ENCODE measurements around the gene RASGRP2. TPM values are rescaled to one million over a fixed set of nuclear protein-coding genes. Genes with fewer than 3 reads are reported as not detected.

RASGRP2 gene
- total and polyA plus RNA-seq, 2 of the 8 experiments (the other 6 are each of a cell fraction or from before 2014, with no cell fraction given) = 40.6 to 45.7 TPM

DNA sequence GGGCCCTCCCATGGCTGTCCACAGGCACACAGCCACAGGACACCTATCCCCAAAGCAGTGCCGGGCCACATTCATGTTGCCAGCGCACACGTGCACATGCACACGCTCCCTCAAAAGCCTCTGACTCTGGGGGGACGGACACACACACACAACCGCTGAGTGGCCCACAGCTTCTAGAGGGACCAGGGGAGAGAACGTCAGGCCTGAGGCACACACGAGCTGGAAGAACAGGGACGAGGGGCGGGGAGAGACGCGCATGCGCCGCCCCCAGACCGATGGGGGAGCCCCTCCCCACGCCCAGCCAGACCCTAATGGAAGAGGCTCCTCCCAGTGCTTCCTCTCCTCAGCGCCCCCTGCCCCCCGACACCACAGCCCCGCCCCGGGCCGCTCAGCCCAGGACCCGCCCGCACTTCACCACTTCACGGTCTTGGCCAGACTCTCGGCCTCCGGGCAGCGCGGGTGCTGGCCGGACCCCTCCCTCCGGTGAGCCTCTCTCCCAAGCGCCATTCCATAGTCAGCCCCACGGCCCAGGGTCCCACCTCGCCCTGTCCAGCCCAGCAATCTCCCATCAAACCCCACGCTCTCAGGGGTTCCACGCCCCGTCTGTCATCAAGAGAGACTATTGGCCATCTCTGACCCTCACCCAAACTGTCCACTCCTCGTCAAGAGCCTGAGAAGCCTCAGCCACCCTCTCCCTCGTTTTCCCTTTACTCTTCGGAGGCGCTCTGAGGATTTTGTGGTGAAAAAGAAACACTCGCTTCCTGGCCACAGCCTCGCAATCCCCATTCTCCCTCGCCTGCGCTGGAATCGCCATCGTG is 32.6 kb downstream of the RASGRP2 start:
- H2AFZ ChIP-seq (ENCODE audit: low read length) = peak overlapping the region; percentile 59; the same call in 1 of the 2 replicates
- CTCF ChIA-PET (ENCODE audit: partially characterized antibody) = interaction anchor here (0.7 to 4.2 kb wide), 5 partner anchors 11 to 74 kb away, joined by 3 to 30 read pairs (median 3); no protein-coding TSS in a partner anchor
- peak overlapping the region; percentile 20; the same call in 1 of the 2 replicates for H2BK5ac ChIP-seq (ENCODE audit: low read depth, low read length)
- H4K8ac ChIP-seq (ENCODE audit: extremely low read depth, insufficient read depth, low read length) = 0 out of 2 replicates have a peak overlapping the region, but pooled peaks have one; percentile 6
- H3K56ac ChIP-seq (replicated peaks; ENCODE audit: insufficient read length, low read depth, low read length) = no peak overlapping the region
- H3K23me2 ChIP-seq (ENCODE audit: low read depth, low read length) = peaks cover 12% of the 10 kb centered on the region; the same call in 1 of the 2 replicates
- H3K27me3 ChIP-seq (replicated peaks in 1 of 4; ENCODE audit: control insufficient read depth in 3 of 4, extremely low read depth in 1 of 4, insufficient read depth in 3 of 4, low read length in 3 of 4) = peaks cover 12 to 49% (median 33%) of the 10 kb centered on the region in 4 experiments
- H3K9me3 ChIP-seq (ENCODE audit: insufficient read depth in 2 of 2, low read depth in 1 of 2, low read length in 1 of 2) = no peaks in the 10 kb centered on the region
- H3K23ac ChIP-seq (ENCODE audit: insufficient read length) = no peak overlapping the region
- H3K79me2 ChIP-seq (ENCODE audit: control insufficient read depth in 1 of 2, insufficient read depth in 2 of 2, low read length in 2 of 2) = no peaks in the 10 kb centered on the region
- no peaks in the 10 kb centered on the region; the same call in 1 of the 2 replicates for H3K79me1 ChIP-seq (ENCODE audit: low read depth, low read length)
- peak overlapping the region; percentile 66 to 80 for H3K4me2 ChIP-seq (ENCODE audit: insufficient read depth in 1 of 2, low read depth in 2 of 2, low read length in 2 of 2)
- H3K27ac ChIP-seq (ENCODE audit: low read depth, low read length) = no peak overlapping the region
- H3K18ac ChIP-seq (ENCODE audit: extremely low read depth, low read length) = peak overlapping the region; percentile 94
- no peak overlapping the region for H2AK5ac ChIP-seq (ENCODE audit: low read depth, low read length)
- H4K5ac ChIP-seq (ENCODE audit: insufficient read length, low read depth, low read length) = peak overlapping the region; percentile 23
- no peak overlapping the region for H3K9ac ChIP-seq (replicated peaks in 1 of 4; ENCODE audit: extremely low read depth in 1 of 4, low read depth in 3 of 4, low read length in 3 of 4)
- DNase-seq (ENCODE audit: low read depth in 1 of 2, low spot score in 2 of 2) = peak; percentile 54 to 90
- H3K4me3 ChIP-seq (ENCODE audit: extremely low read depth in 1 of 4, insufficient read depth in 2 of 4, low read depth in 3 of 4, low read length in 4 of 4) = peak overlapping the region; percentile 20 to 55 (median 24); a peak in 7 of 8 replicates
- peak overlapping the region; percentile 54 for H4K91ac ChIP-seq (replicated peaks; ENCODE audit: insufficient read length, low read length)
- H2BK120ac ChIP-seq (replicated peaks; ENCODE audit: low read depth, low read length) = no peak overlapping the region
- no peak for FAIRE-seq
- H3K14ac ChIP-seq (ENCODE audit: insufficient read length) = no peak overlapping the region
- H2BK15ac ChIP-seq (ENCODE audit: low read length) = peak overlapping the region; percentile 97
- POLR2A ChIA-PET (ENCODE audit: partially characterized antibody) = interaction anchor here (0.7 to 3.4 kb wide), 4 partner anchors 13 to 168 kb away, joined by 3 to 10 read pairs (median 4); no protein-coding TSS in a partner anchor
- H3K4me1 ChIP-seq (replicated peaks in 1 of 4; ENCODE audit: control insufficient read depth in 3 of 4, insufficient read depth in 4 of 4, low read length in 3 of 4) = peaks cover 12 to 24% (median 19%) of the 10 kb centered on the region in 4 experiments
- H4K20me1 ChIP-seq (replicated peaks in 1 of 2; ENCODE audit: control insufficient read depth in 1 of 2, insufficient read depth in 2 of 2, low read length in 2 of 2) = peaks cover 2 to 4% of the 10 kb centered on the region in 2 experiments
- 21% methylated on average over 30 of the region's 46 CpGs; no CpG with 5 or more reads in 1 of the 2 experiments for WGBS, 2 experiments (ENCODE audit: extremely low coverage in 1 of 2, insufficient coverage in 1 of 2, insufficient read length in 1 of 2, insufficient replicate concordance in 2 of 2, low coverage in 1 of 2, low lambda C conversion rate in 2 of 2, missing lambda C conversion rate in 1 of 2)
- H3K36me3 ChIP-seq (ENCODE audit: control insufficient read depth in 2 of 4, insufficient read depth in 4 of 4, low read length in 3 of 4) = peaks cover 0 to 3% (median 0%) of the 10 kb centered on the region in 4 experiments; a peak in 1 of 8 replicates
- H2BK12ac ChIP-seq (ENCODE audit: low read depth, low read length) = peak overlapping the region; percentile 97
- H3K4ac ChIP-seq (replicated peaks; ENCODE audit: insufficient read length, low read depth, low read length) = peak overlapping the region; percentile 7
- 0 out of 2 replicates have a peak overlapping the region, but pooled peaks have one; percentile 72 for H2BK20ac ChIP-seq (ENCODE audit: low read length)
- no peak for TF ChIP-seq RXRA (IDR thresholded peaks at IDR 0.05; ENCODE audit: insufficient read depth, low read depth, low read length)
- TF ChIP-seq EZH2 (IDR thresholded peaks at IDR 0.05; ENCODE audit: low read depth, low read length, severe bottlenecking) = no peak
- no peak for TF ChIP-seq YY1 (IDR thresholded peaks at IDR 0.05; ENCODE audit: low read depth, low read length)
- TF ChIP-seq, protein P1, sequence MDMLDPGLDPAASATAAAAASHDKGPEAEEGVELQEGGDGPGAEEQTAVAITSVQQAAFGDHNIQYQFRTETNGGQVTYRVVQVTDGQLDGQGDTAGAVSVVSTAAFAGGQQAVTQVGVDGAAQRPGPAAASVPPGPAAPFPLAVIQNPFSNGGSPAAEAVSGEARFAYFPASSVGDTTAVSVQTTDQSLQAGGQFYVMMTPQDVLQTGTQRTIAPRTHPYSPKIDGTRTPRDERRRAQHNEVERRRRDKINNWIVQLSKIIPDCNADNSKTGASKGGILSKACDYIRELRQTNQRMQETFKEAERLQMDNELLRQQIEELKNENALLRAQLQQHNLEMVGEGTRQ (IDR thresholded peaks at IDR 0.05; ENCODE audit: low read length) = no peak
- no peak for TF ChIP-seq MAFK (IDR thresholded peaks at IDR 0.05; ENCODE audit: low read depth, low read length)
- no peak for TF ChIP-seq JUN (IDR thresholded peaks at IDR 0.05; ENCODE audit: low read depth, low read length)
- peak; percentile 7; the same call in 1 of the 2 replicates for TF ChIP-seq CREB1 (IDR thresholded peaks at IDR 0.05)
- no peak for TF ChIP-seq GTF2F1 (IDR thresholded peaks at IDR 0.05; ENCODE audit: borderline replicate concordance, low read depth, low read length)
- TF ChIP-seq POLR2A (IDR thresholded peaks at IDR 0.05; ENCODE audit: control extremely low read depth in 1 of 2, low read depth in 2 of 2, low read length in 2 of 2) = no peak
- no peak for TF ChIP-seq HDAC2 (IDR thresholded peaks at IDR 0.05; ENCODE audit: borderline replicate concordance in 1 of 2, low read depth in 2 of 2, low read length in 2 of 2)
